H1 (cell line): ENCODE measurements around the gene CDCA7L. TPM values are rescaled to one million over a fixed set of nuclear protein-coding genes. Genes with fewer than 3 reads are reported as not detected.
A peak's percentile ranks its signal among the peaks of the same experiment; 100 is the strongest.

Experiments used
- CTCF ChIA-PET: fragments of 300-600 bp; sonication (Branson Sonifier 250); formaldehyde crosslinking; loops from one replicate; lab custom pipeline; 2021; ENCODE audit not compliant: partially characterized antibody; lab: Charles Lee
- POLR2A ChIA-PET: fragments of 300-600 bp; sonication (Branson Sonifier 250); formaldehyde crosslinking; loops from one replicate; lab custom pipeline; 2021; ENCODE audit warnings: inconsistent platforms; ENCODE audit not compliant: partially characterized antibody; lab: Charles Lee
- DNase-seq, 2 experiments: peaks; one replicate each; pipeline versions ENCODE4 v3.0.0 to v3.0.0-alpha.2; 2010 to 2022; ENCODE audit warnings: low spot score in 2 of 2, low read depth in 1 of 2, mixed read lengths in 1 of 2
- FAIRE-seq: peaks from 2 replicates; lab custom pipeline; 2011; peaks lifted over from hg19 to GRCh38; lab: Jason Lieb, UNC
- H2AFZ ChIP-seq: 2 replicates; pipeline ENCODE4 v1.8.1; 2012; ENCODE audit warnings: low read length, inconsistent platforms
- H2AK5ac ChIP-seq: 2 replicates; pipeline ENCODE4 v1.6.1; 2013; ENCODE audit warnings: low read depth, low read length
- H2BK120ac ChIP-seq: replicated peaks from 2 replicates; pipeline ENCODE3; 2013; ENCODE audit warnings: low read depth, low read length, inconsistent platforms
- H2BK12ac ChIP-seq: 2 replicates; pipeline ENCODE4 v1.6.1; 2013; ENCODE audit warnings: low read depth, low read length
- H2BK15ac ChIP-seq: 2 replicates; pipeline ENCODE4 v1.6.1; 2013; ENCODE audit warnings: low read length
- H2BK20ac ChIP-seq: 2 replicates; pipeline ENCODE4 v1.6.1; 2013; ENCODE audit warnings: low read length
- H2BK5ac ChIP-seq: 2 replicates; pipeline ENCODE4 v1.6.1; 2013; ENCODE audit warnings: low read depth, low read length
- H3K14ac ChIP-seq: 2 replicates; pipeline ENCODE4 v1.6.1; 2013; ENCODE audit warnings: inconsistent platforms; ENCODE audit not compliant: insufficient read length
- H3K18ac ChIP-seq: 2 replicates; pipeline ENCODE4 v1.6.1; 2013; ENCODE audit warnings: low read length; ENCODE audit errors: extremely low read depth
- H3K23ac ChIP-seq: 2 replicates; pipeline ENCODE4 v1.6.1; 2013; ENCODE audit warnings: inconsistent platforms; ENCODE audit not compliant: insufficient read length
- H3K23me2 ChIP-seq: 2 replicates; pipeline ENCODE4 v1.6.1; 2013; ENCODE audit warnings: low read depth, low read length
- H3K27ac ChIP-seq: 2 replicates; pipeline ENCODE4 v1.6.1; 2011; ENCODE audit warnings: low read depth, low read length, inconsistent platforms
- H3K27me3 ChIP-seq, 4 experiments: replicated peaks in 1 of 4; 1 replicate in 1 of 4; 2 replicates in 3 of 4; pipeline versions ENCODE4 v1.6.1 to v1.8.1; 2011 to 2013; ENCODE audit warnings: low read length in 3 of 4, mild to moderate bottlenecking in 3 of 4, inconsistent platforms in 2 of 4, mixed read lengths in 2 of 4, moderate library complexity in 1 of 4; ENCODE audit not compliant: control insufficient read depth in 3 of 4, insufficient read depth in 3 of 4; ENCODE audit errors: extremely low read depth in 1 of 4
- H3K36me3 ChIP-seq, 4 experiments: 2 replicates each; pipeline versions ENCODE4 v1.6.1 to v1.8.1; 2011 to 2013; ENCODE audit warnings: mild to moderate bottlenecking in 4 of 4, low read length in 3 of 4, moderate library complexity in 2 of 4, control low read depth in 1 of 4, inconsistent platforms in 1 of 4; ENCODE audit not compliant: insufficient read depth in 4 of 4, control insufficient read depth in 2 of 4
- H3K4ac ChIP-seq: replicated peaks from 2 replicates; pipeline ENCODE3; 2013; ENCODE audit warnings: low read length, low read depth, mixed read lengths, inconsistent platforms; ENCODE audit not compliant: insufficient read length
- H3K4me1 ChIP-seq, 4 experiments: replicated peaks in 1 of 4; 1 replicate in 1 of 4; 2 replicates in 3 of 4; pipeline versions ENCODE4 v1.6.1 to v1.8.1; 2011 to 2013; ENCODE audit warnings: low read length in 3 of 4, inconsistent platforms in 2 of 4, mixed read lengths in 1 of 4; ENCODE audit not compliant: insufficient read depth in 4 of 4, control insufficient read depth in 3 of 4
- H3K4me2 ChIP-seq, 2 experiments: 2 replicates each; pipeline versions ENCODE4 v1.6.1 to v1.8.1; 2011 to 2013; ENCODE audit warnings: low read depth in 2 of 2, low read length in 2 of 2, control low read depth in 1 of 2, inconsistent platforms in 1 of 2, mild to moderate bottlenecking in 1 of 2; ENCODE audit not compliant: insufficient read depth in 1 of 2
- H3K4me3 ChIP-seq, 4 experiments: fragments of 200-600, 300-600 bp in 1 of 4; sonication (generic), shearing (Covaris generic), sonication (Bioruptor Twin) in 1 of 4; 2 replicates each; pipeline versions ENCODE4 v1.5.1 to v1.8.1; 2011 to 2016; ENCODE audit warnings: low read length in 4 of 4, low read depth in 3 of 4, control low read depth in 2 of 4, inconsistent platforms in 2 of 4, mild to moderate bottlenecking in 2 of 4, mixed read lengths in 1 of 4, moderate library complexity in 1 of 4; ENCODE audit not compliant: insufficient read depth in 2 of 4; ENCODE audit errors: extremely low read depth in 1 of 4
- H3K56ac ChIP-seq: replicated peaks from 2 replicates; pipeline ENCODE3; 2013; ENCODE audit warnings: low read depth, mild to moderate bottlenecking, mixed read lengths, low read length, inconsistent platforms; ENCODE audit not compliant: insufficient read length
- H3K79me1 ChIP-seq: 2 replicates; pipeline ENCODE4 v1.6.1; 2013; ENCODE audit warnings: low read depth, low read length, control low read depth
- H3K79me2 ChIP-seq, 2 experiments: 2 replicates each; pipeline versions ENCODE4 v1.6.1 to v1.8.1; 2012 to 2013; ENCODE audit warnings: low read length in 2 of 2, mild to moderate bottlenecking in 2 of 2, inconsistent platforms in 1 of 2; ENCODE audit not compliant: insufficient read depth in 2 of 2, control insufficient read depth in 1 of 2
- H3K9ac ChIP-seq, 4 experiments: replicated peaks in 1 of 4; 1 replicate in 1 of 4; 2 replicates in 3 of 4; pipeline versions ENCODE4 v1.6.1 to v1.8.1; 2011 to 2013; ENCODE audit warnings: low read depth in 3 of 4, low read length in 3 of 4, control low read depth in 2 of 4, mild to moderate bottlenecking in 2 of 4, moderate library complexity in 2 of 4, inconsistent platforms in 1 of 4; ENCODE audit errors: extremely low read depth in 1 of 4
- H3K9me3 ChIP-seq, 2 experiments: 2 replicates each; pipeline versions ENCODE4 v1.6.1 to v1.8.1; 2012 to 2013; ENCODE audit warnings: mild to moderate bottlenecking in 2 of 2, moderate library complexity in 2 of 2, control low read depth in 1 of 2, inconsistent platforms in 1 of 2, low read depth in 1 of 2, low read length in 1 of 2, mixed read lengths in 1 of 2; ENCODE audit not compliant: insufficient read depth in 2 of 2
- H4K20me1 ChIP-seq, 2 experiments: replicated peaks in 1 of 2; 2 replicates each; pipeline versions ENCODE3 to v1.8.1; 2011 to 2013; ENCODE audit warnings: inconsistent platforms in 2 of 2, low read length in 2 of 2, mild to moderate bottlenecking in 1 of 2; ENCODE audit not compliant: insufficient read depth in 2 of 2, control insufficient read depth in 1 of 2
- H4K5ac ChIP-seq: 2 replicates; pipeline ENCODE4 v1.6.1; 2013; ENCODE audit warnings: low read length, low read depth, mixed read lengths, inconsistent platforms; ENCODE audit not compliant: insufficient read length
- H4K8ac ChIP-seq: 2 replicates; pipeline ENCODE4 v1.8.0; 2013; ENCODE audit warnings: mild to moderate bottlenecking, moderate library complexity, low read length, inconsistent platforms; ENCODE audit not compliant: insufficient read depth; ENCODE audit errors: extremely low read depth
- H4K91ac ChIP-seq: replicated peaks from 2 replicates; pipeline ENCODE3; 2013; ENCODE audit warnings: low read length, mixed read lengths, inconsistent platforms; ENCODE audit not compliant: insufficient read length
- BRCA1 ChIP-seq: IDR thresholded peaks from 2 replicates; pipeline ENCODE4 v1.6.1; 2012; ENCODE audit warnings: low read depth, low read length, improper control_type of control experiment
- CHD2 ChIP-seq: IDR thresholded peaks from 2 replicates; pipeline ENCODE4 v1.6.1; 2012; ENCODE audit warnings: low read length, improper control_type of control experiment
- GTF2F1 ChIP-seq: IDR thresholded peaks from 2 replicates; pipeline ENCODE4 v1.6.1; 2012; ENCODE audit warnings: low read depth, low read length, improper control_type of control experiment, borderline replicate concordance
- HDAC6 ChIP-seq: IDR thresholded peaks from one replicate; pipeline ENCODE4 v1.7.1; 2012; ENCODE audit warnings: low read depth, mild to moderate bottlenecking, inconsistent platforms, low read length, moderate library complexity
- JUN ChIP-seq: IDR thresholded peaks from 2 replicates; pipeline ENCODE4 v1.6.1; 2011; ENCODE audit warnings: low read depth, mild to moderate bottlenecking, improper control_type of control experiment, low read length
- JUND ChIP-seq: IDR thresholded peaks from 2 replicates; pipeline ENCODE4 v1.6.1; 2011; ENCODE audit warnings: mild to moderate bottlenecking, improper control_type of control experiment, low read length
- KDM4A ChIP-seq: IDR thresholded peaks from one replicate; pipeline ENCODE4 v1.7.1; 2012; ENCODE audit warnings: low read depth, mild to moderate bottlenecking, moderate library complexity, low read length, inconsistent platforms; ENCODE audit not compliant: severe bottlenecking
- MAFK ChIP-seq: IDR thresholded peaks from 2 replicates; pipeline ENCODE4 v1.6.1; 2012; ENCODE audit warnings: low read depth, mild to moderate bottlenecking, improper control_type of control experiment, low read length
- NANOG ChIP-seq: IDR thresholded peaks from 2 replicates; pipeline ENCODE4 v1.6.1; 2011; ENCODE audit warnings: low read length, low read depth, mild to moderate bottlenecking, inconsistent platforms; ENCODE audit not compliant: insufficient read depth, poor library complexity, severe bottlenecking
- PHF8 ChIP-seq: fragments of 200-600 bp; sonication (generic); conservative IDR thresholded peaks from 2 replicates; pipeline ENCODE4 v1.7.1; 2012; ENCODE audit warnings: low read depth, mild to moderate bottlenecking, inconsistent platforms, low read length, moderate library complexity
- POLR2AphosphoS5 ChIP-seq: IDR thresholded peaks from 2 replicates; pipeline ENCODE4 v1.6.1; 2011; ENCODE audit warnings: low read depth, low read length
- POU5F1 ChIP-seq: IDR thresholded peaks from 2 replicates; pipeline ENCODE4 v1.6.1; 2011; ENCODE audit warnings: low read depth, mild to moderate bottlenecking, low read length, moderate library complexity
- TAF1 ChIP-seq: IDR thresholded peaks from 2 replicates; pipeline ENCODE4 v1.6.1; 2011; ENCODE audit warnings: mild to moderate bottlenecking, low read depth, low read length
- TBP ChIP-seq: IDR thresholded peaks from 2 replicates; pipeline ENCODE4 v1.6.1; 2011; ENCODE audit warnings: low read depth, low read length, improper control_type of control experiment
- TCF12 ChIP-seq: IDR thresholded peaks from 2 replicates; pipeline ENCODE4 v1.6.1; 2011; ENCODE audit warnings: low read depth, mild to moderate bottlenecking, low read length
- TEAD4 ChIP-seq: IDR thresholded peaks from 2 replicates; pipeline ENCODE4 v1.6.1; 2012; ENCODE audit warnings: low read depth, low read length, inconsistent platforms, mixed read lengths
- polyA plus RNA-seq, 7 experiments: library from polyadenylated mRNA; depleted of rRNA in 3 of 7; stranded (reverse) in 5 of 7; unstranded in 2 of 7; fragments of >200 nt in 5 of 7; fragments of 200-250 nt in 2 of 7; gene quantifications; 1 replicate in 5 of 7; 2 replicates in 1 of 7; 4 replicates in 1 of 7; pipeline versions ENCODE4 v1.2.1 to v1.2.3, GENCODE V29; 2011 to 2013; ENCODE audit warnings: missing spikeins in 2 of 7, mixed read lengths in 2 of 7
- total RNA-seq: library from RNA; stranded (reverse); fragmentation: NEBNext Ultra II Directional; extraction: Animal tissue kit (Norgen Biotek cat#: 25700); gene quantifications from 2 replicates; pipeline ENCODE4 v1.2.1, GENCODE V29; 2021
- TF ChIP-seq, protein P1 (sequence below): IDR thresholded peaks from 2 replicates; pipeline ENCODE4 v1.6.1; 2012; ENCODE audit warnings: inconsistent platforms

Gene CDCA7L
- total and polyA plus RNA-seq, 2 of the 8 experiments (the other 6 are each of a cell fraction or from before 2014, with no cell fraction given) = 93.8 to 168 TPM

DNA sequence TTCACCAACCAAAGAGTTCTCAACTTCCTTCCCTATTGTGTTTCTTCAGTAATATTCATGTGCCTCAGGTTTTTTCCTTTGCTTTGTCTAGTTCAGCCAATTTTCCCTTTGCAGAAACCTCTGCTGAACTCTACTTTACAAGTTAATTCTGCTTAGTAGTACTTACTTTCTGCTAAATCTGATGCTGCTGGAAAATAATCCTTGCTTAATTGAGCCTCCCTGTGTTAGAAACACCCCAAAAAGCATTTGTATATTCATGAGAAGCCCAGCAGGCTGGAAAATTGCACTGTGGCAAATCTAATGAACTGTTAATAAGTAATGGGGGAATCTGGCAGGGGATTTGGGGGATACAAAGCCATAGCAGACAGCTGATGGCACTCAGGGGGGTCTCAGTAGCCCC is 78.5 kb downstream of the CDCA7L start:
- H3K18ac ChIP-seq = peak overlapping the region; percentile 36; the same call in 1 of the 2 replicates
- no peaks in the 10 kb centered on the region for H3K79me2 ChIP-seq
- H2AFZ ChIP-seq = no peak overlapping the region
- peak overlapping the region in 1 of 4 experiments; percentile 29; a peak in 2 of 8 replicates for H3K4me3 ChIP-seq
- ChIA-PET CTCF (no interaction called here), POLR2A (no interaction called here)
- no peaks in the 10 kb centered on the region for H3K79me1 ChIP-seq
- no peak overlapping the region for H3K56ac ChIP-seq
- no peak overlapping the region for H3K14ac ChIP-seq
- DNase-seq = no peak
- TF ChIP-seq TBP = no peak
- TF ChIP-seq NANOG = no peak
- TF ChIP-seq JUND = no peak
- TF ChIP-seq CHD2 = no peak
- TF ChIP-seq POU5F1 = no peak
- TF ChIP-seq JUN = no peak
- no peak for TF ChIP-seq PHF8
- TF ChIP-seq, protein P1, sequence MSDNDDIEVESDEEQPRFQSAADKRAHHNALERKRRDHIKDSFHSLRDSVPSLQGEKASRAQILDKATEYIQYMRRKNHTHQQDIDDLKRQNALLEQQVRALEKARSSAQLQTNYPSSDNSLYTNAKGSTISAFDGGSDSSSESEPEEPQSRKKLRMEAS = no peak
- no peak for TF ChIP-seq POLR2AphosphoS5
- TF ChIP-seq MAFK = no peak
- no peak for TF ChIP-seq HDAC6
- no peak for TF ChIP-seq TCF12
- no peak for TF ChIP-seq BRCA1
- no peak for TF ChIP-seq KDM4A
- TF ChIP-seq GTF2F1 = no peak
- TF ChIP-seq TAF1 = no peak
- no peak for TF ChIP-seq TEAD4
- H4K8ac ChIP-seq = no peak overlapping the region
- peak overlapping the region; percentile 15 for H4K91ac ChIP-seq
- peak overlapping the region; percentile 30 to 35; a peak in 3 of 4 replicates for H3K4me2 ChIP-seq
- no peaks in the 10 kb centered on the region for H3K9me3 ChIP-seq
- no peaks in the 10 kb centered on the region for H3K23me2 ChIP-seq
- no peak overlapping the region for H2BK12ac ChIP-seq
- no peak overlapping the region for H2BK15ac ChIP-seq
- no peak overlapping the region for H3K4ac ChIP-seq
- H3K27me3 ChIP-seq = no peaks in the 10 kb centered on the region
- no peak overlapping the region for H2BK20ac ChIP-seq
- peak overlapping the region; percentile 30; the same call in 1 of the 2 replicates for H3K27ac ChIP-seq
- H2BK120ac ChIP-seq = peak overlapping the region; percentile 36
- no peak for FAIRE-seq
- H3K9ac ChIP-seq = no peak overlapping the region
- no peaks in the 10 kb centered on the region for H3K36me3 ChIP-seq
- H4K20me1 ChIP-seq = no peaks in the 10 kb centered on the region
- no peak overlapping the region for H3K23ac ChIP-seq
- peak overlapping the region; percentile 36 for H4K5ac ChIP-seq
- peak overlapping the region; percentile 67; the same call in 1 of the 2 replicates for H2BK5ac ChIP-seq
- no peak overlapping the region for H2AK5ac ChIP-seq
- H3K4me1 ChIP-seq = peaks cover 5 to 35% (median 21%) of the 10 kb centered on the region in 4 experiments
